HEK293 (cell line): ENCODE results near the gene COPB1.

Source experiments
- CTCF ChIA-PET: fragments of 350-600 bp; formaldehyde crosslinking; extraction: SDS; loops from one replicate; lab custom pipeline; 2021; ENCODE audit warnings: antibody characterized with exemption; lab: Yijun Ruan, JAX
- POLR2A ChIA-PET: fragments of 300-600 bp; formaldehyde crosslinking; extraction: SDS; loops from one replicate; lab custom pipeline; 2020; ENCODE audit warnings: antibody characterized with exemption, inconsistent platforms; lab: Yijun Ruan, JAX
- H3K27ac ChIP-seq: fragments of 200-500 bp; sonication (Bioruptor generic); 2 replicates; pipeline ENCODE4 v1.5.1; 2014; ENCODE audit warnings: low read depth, low read length, control low read depth, inconsistent platforms; ENCODE audit errors: extremely low read depth
- H3K36me3 ChIP-seq, 2 experiments: fragments of 200-500 bp in 1 of 2; sonication (Bioruptor generic) in 1 of 2; 1 replicate in 1 of 2; 2 replicates in 1 of 2; pipeline ENCODE4 v1.5.1; 2014 to 2017; ENCODE audit warnings: inconsistent platforms in 2 of 2, low read length in 2 of 2; ENCODE audit not compliant: control insufficient read depth in 2 of 2, insufficient read depth in 1 of 2
- H3K4me1 ChIP-seq: fragments of 200-500 bp; sonication (Bioruptor generic); 2 replicates; pipeline ENCODE4 v1.5.1; 2014; ENCODE audit warnings: mild to moderate bottlenecking, low read length, inconsistent platforms; ENCODE audit not compliant: control insufficient read depth, insufficient read depth
- H3K4me3 ChIP-seq: 2 replicates; pipeline ENCODE4 v1.5.1; 2011; ENCODE audit warnings: low read depth, mild to moderate bottlenecking, control low read depth, low read length, moderate library complexity
- H3K9me3 ChIP-seq: fragments of 200-500 bp; sonication (Bioruptor generic); 2 replicates; pipeline ENCODE4 v1.5.1; 2014; ENCODE audit warnings: low read depth, low read length, inconsistent platforms; ENCODE audit not compliant: control insufficient read depth, insufficient read depth
- EGR2 ChIP-seq: fragments of 450-650 bp; formaldehyde crosslinking; IDR thresholded peaks from 2 replicates; pipeline ENCODE4 v1.5.1; 2016; ENCODE audit warnings: low read depth, missing biosample characterization, missing genetic modification characterization
- PRDM4 ChIP-seq: fragments of 450-650 bp; formaldehyde crosslinking; IDR thresholded peaks from 2 replicates; pipeline ENCODE4 v1.5.1; 2017; ENCODE audit warnings: missing biosample characterization, missing genetic modification characterization
- ZBTB21 ChIP-seq: fragments of 450-650 bp; formaldehyde crosslinking; IDR thresholded peaks from 2 replicates; pipeline ENCODE4 v1.5.1; 2017; ENCODE audit warnings: missing biosample characterization, missing genetic modification characterization
- ZBTB6 ChIP-seq: fragments of 450-650 bp; formaldehyde crosslinking; IDR thresholded peaks from 2 replicates; pipeline ENCODE4 v1.5.1; 2017; ENCODE audit warnings: missing biosample characterization, missing genetic modification characterization
- ZFP41 ChIP-seq: fragments of 450-650 bp; formaldehyde crosslinking; IDR thresholded peaks from 2 replicates; pipeline ENCODE4 v1.5.1; 2016; ENCODE audit warnings: missing biosample characterization, missing genetic modification characterization, borderline replicate concordance
- ZNF140 ChIP-seq: fragments of 450-650 bp; formaldehyde crosslinking; IDR thresholded peaks from 2 replicates; pipeline ENCODE4 v1.5.1; 2016; ENCODE audit warnings: missing biosample characterization, missing genetic modification characterization
- ZNF146 ChIP-seq: fragments of 450-650 bp; formaldehyde crosslinking; IDR thresholded peaks from 2 replicates; pipeline ENCODE4 v1.5.1; 2016; ENCODE audit warnings: missing biosample characterization, missing genetic modification characterization
- ZNF24 ChIP-seq: fragments of 450-650 bp; formaldehyde crosslinking; IDR thresholded peaks from 2 replicates; pipeline ENCODE4 v1.5.1; 2016; ENCODE audit warnings: missing biosample characterization, missing genetic modification characterization
- ZNF274 ChIP-seq, 2 experiments: fragments of 200-500 bp in 1 of 2; fragments of 450-650 bp in 1 of 2; sonication (Bioruptor generic) in 1 of 2; formaldehyde crosslinking in 1 of 2; IDR thresholded peaks; 2 replicates each; pipeline versions ENCODE4 v1.5.1 to v1.6.1; 2014 to 2016; ENCODE audit warnings: borderline replicate concordance in 1 of 2, inconsistent platforms in 1 of 2, low read length in 1 of 2, missing biosample characterization in 1 of 2, missing genetic modification characterization in 1 of 2
- ZNF280C ChIP-seq: fragments of 450-650 bp; formaldehyde crosslinking; IDR thresholded peaks from 2 replicates; pipeline ENCODE4 v1.5.1; 2016; ENCODE audit warnings: missing biosample characterization, missing genetic modification characterization
- ZNF335 ChIP-seq: fragments of 450-650 bp; formaldehyde crosslinking; conservative IDR thresholded peaks from 2 replicates; pipeline ENCODE4 v1.5.1; 2016; ENCODE audit warnings: missing biosample characterization, missing genetic modification characterization
- ZNF341 ChIP-seq: fragments of 450-650 bp; formaldehyde crosslinking; IDR thresholded peaks from 2 replicates; pipeline ENCODE4; 2016; ENCODE audit warnings: low read depth, missing biosample characterization, missing genetic modification characterization
- ZNF350 ChIP-seq: fragments of 450-650 bp; formaldehyde crosslinking; IDR thresholded peaks from 2 replicates; pipeline ENCODE4 v1.5.0; 2017; ENCODE audit warnings: missing biosample characterization, mild to moderate bottlenecking, missing genetic modification characterization
- ZNF404 ChIP-seq: fragments of 450-650 bp; formaldehyde crosslinking; IDR thresholded peaks from 2 replicates; pipeline ENCODE4 v1.5.1; 2017; ENCODE audit warnings: missing biosample characterization, missing genetic modification characterization
- ZNF416 ChIP-seq: fragments of 450-650 bp; formaldehyde crosslinking; IDR thresholded peaks from 2 replicates; pipeline ENCODE4 v1.5.1; 2016; ENCODE audit warnings: missing biosample characterization, missing genetic modification characterization
- ZNF48 ChIP-seq: fragments of 450-650 bp; formaldehyde crosslinking; IDR thresholded peaks from 2 replicates; pipeline ENCODE4 v1.5.1; 2016; ENCODE audit warnings: missing biosample characterization, missing genetic modification characterization
- ZNF518A ChIP-seq: fragments of 450-650 bp; formaldehyde crosslinking; conservative IDR thresholded peaks from 2 replicates; pipeline ENCODE4 v1.5.1; 2016; ENCODE audit warnings: low read depth, missing biosample characterization, missing genetic modification characterization
- ZNF626 ChIP-seq: fragments of 450-650 bp; sonication (Bioruptor Pico); formaldehyde crosslinking; IDR thresholded peaks from 2 replicates; pipeline ENCODE4 v1.5.1; 2018; ENCODE audit warnings: missing biosample characterization, missing genetic modification characterization, inconsistent platforms
- ZNF704 ChIP-seq: fragments of 450-650 bp; formaldehyde crosslinking; IDR thresholded peaks from 2 replicates; pipeline ENCODE4 v1.5.1; 2016; ENCODE audit warnings: missing biosample characterization, missing genetic modification characterization
- ZNF707 ChIP-seq: fragments of 450-650 bp; formaldehyde crosslinking; IDR thresholded peaks from 2 replicates; pipeline ENCODE4 v1.5.1; 2016; ENCODE audit warnings: missing biosample characterization, missing genetic modification characterization

Gene COPB1

GRCh38 chr11:14414470-14415461, 84.8 kb downstream of the COPB1 start:
- ChIA-PET CTCF (interaction anchor here (1.6 to 5.8 kb wide), 4 partner anchors 32 to 114 kb away, joined by 9 to 99 read pairs (median 24); no protein-coding TSS in a partner anchor), POLR2A (no interaction called here)
- H3K36me3 ChIP-seq: no peaks in the 10 kb centered on the region
- H3K4me3 ChIP-seq: no peak overlapping the region
- H3K9me3 ChIP-seq: no peaks in the 10 kb centered on the region
- TF ChIP-seq PRDM4 (tag by site-specific recombination) (no peak), ZNF146 (tag by site-specific recombination) (no peak), ZBTB6 (tag by site-specific recombination) (no peak), EGR2 (tag by site-specific recombination) (no peak), ZNF24 (no peak), ZNF140 (tag by site-specific recombination) (no peak), ZNF335 (no peak), ZNF416 (tag by site-specific recombination) (no peak), ZNF341 (tag by site-specific recombination) (no peak), ZNF704 (no peak), ZBTB21 (tag by site-specific recombination) (no peak), ZNF707 (no peak), ZNF274 (IDR thresholded peaks at IDR 0.05; ENCODE audit: low read length) (no peak), ZNF274 (tag by site-specific recombination; IDR thresholded peaks at IDR 0.05; ENCODE audit: borderline replicate concordance) (no peak), ZNF404 (tag by site-specific recombination) (no peak), ZNF626 (tag by site-specific recombination) (no peak), ZFP41 (tag by site-specific recombination) (no peak), ZNF48 (tag by site-specific recombination) (no peak), ZNF350 (tag by site-specific recombination) (no peak)
- H3K4me1 ChIP-seq: no peaks in the 10 kb centered on the region
- no peak overlapping the region for H3K27ac ChIP-seq

GRCh38 chr11:14413307-14414069, 86.1 kb downstream of the COPB1 start:
- ChIA-PET POLR2A (interaction anchor here (0.8 to 1.1 kb wide), 2 partner anchors 42 to 55 kb away, joined by 4 to 5 read pairs; partner anchors contain the start of gene RRAS2), CTCF (interaction anchor here (0.8 to 2.1 kb wide), 12 partner anchors 9 to 113 kb away, joined by 3 to 22 read pairs (median 4); no protein-coding TSS in a partner anchor)
- H3K4me3 ChIP-seq: no peak overlapping the region
- no peaks in the 10 kb centered on the region for H3K36me3 ChIP-seq
- H3K4me1 ChIP-seq: no peaks in the 10 kb centered on the region
- no peak overlapping the region for H3K27ac ChIP-seq
- H3K9me3 ChIP-seq: no peaks in the 10 kb centered on the region
- TF ChIP-seq ZNF280C (tag by site-specific recombination) (no peak), ZNF518A (no peak)
